ENCODE data around the gene MTREX. TPM values are rescaled to one million over a fixed set of nuclear protein-coding genes. Genes with fewer than 3 reads are reported as not detected.

MTREX gene
- total and polyA plus RNA-seq, 4 donors, result 10.0 to 43.8 (median 23.7) TPM

- H3K4me3 ChIP-seq (ENCODE audit: low read depth in 1 of 3, low read length in 3 of 3), result no peak overlapping the region
- H3K9me3 ChIP-seq (ENCODE audit: control insufficient read depth in 4 of 4, low read length in 3 of 4), result no peaks in the 10 kb centered on the region
- H3K4me1 ChIP-seq (ENCODE audit: control insufficient read depth in 4 of 4, insufficient read depth in 4 of 4, low read length in 3 of 4), result peaks cover 0 to 5% (median 0%) of the 10 kb centered on the region in 4 donors
- no peak for DNase-seq (ENCODE audit: low spot score)
- no peak overlapping the region for H3K27ac ChIP-seq (ENCODE audit: low read depth in 1 of 2, low read length in 2 of 2)
- H3K27me3 ChIP-seq (ENCODE audit: control insufficient read depth in 4 of 4, insufficient read depth in 4 of 4, low read length in 3 of 4), result no peaks in the 10 kb centered on the region
- WGBS, result 86% methylated on average over 1 of the region's 1 CpG
- H3K36me3 ChIP-seq (ENCODE audit: control insufficient read depth in 4 of 4, insufficient read depth in 3 of 4, low read depth in 1 of 4, low read length in 3 of 4), result peaks cover 3 to 13% (median 8%) of the 10 kb centered on the region in 4 donors
- no peak overlapping the region for H3K9ac ChIP-seq (ENCODE audit: low read depth in 1 of 2, low read length in 2 of 2)
- TF ChIP-seq ATF3 (IDR thresholded peaks at IDR 0.05) (no peak), HNF4A (conservative IDR thresholded peaks at IDR 0.05) (peak in 1 of 2 donors; percentile 4)
These were observed 62.6 kb downstream of the MTREX start for GRCh38 chr5:55370291-55370925.

- H3K27ac ChIP-seq (ENCODE audit: low read depth in 1 of 2, low read length in 2 of 2), result no peak overlapping the region
- 88% methylated on average over 1 of the region's 1 CpG for WGBS
- H3K9me3 ChIP-seq (ENCODE audit: control insufficient read depth in 4 of 4, low read length in 3 of 4), result no peaks in the 10 kb centered on the region
- peaks cover 3 to 13% (median 8%) of the 10 kb centered on the region in 4 donors for H3K36me3 ChIP-seq (ENCODE audit: control insufficient read depth in 4 of 4, insufficient read depth in 3 of 4, low read depth in 1 of 4, low read length in 3 of 4)
- no peaks in the 10 kb centered on the region for H3K27me3 ChIP-seq (ENCODE audit: control insufficient read depth in 4 of 4, insufficient read depth in 4 of 4, low read length in 3 of 4)
- no peak overlapping the region for H3K9ac ChIP-seq (ENCODE audit: low read depth in 1 of 2, low read length in 2 of 2)
- no peak overlapping the region for H3K4me3 ChIP-seq (ENCODE audit: low read depth in 1 of 3, low read length in 3 of 3)
- TF ChIP-seq TAF1 (conservative IDR thresholded peaks at IDR 0.05), result no peak
- DNase-seq (ENCODE audit: low spot score), result no peak
- peaks cover 0 to 3% (median 0%) of the 10 kb centered on the region in 4 donors for H3K4me1 ChIP-seq (ENCODE audit: control insufficient read depth in 4 of 4, insufficient read depth in 4 of 4, low read length in 3 of 4)
These were observed 63.4 kb downstream of the MTREX start for GRCh38 chr5:55371145-55371544.

GRCh38 chr5:55372130-55372925 is 64.5 kb downstream of the MTREX start:
- Histone ChIP-seq H3K27me3 (ENCODE audit: control insufficient read depth in 4 of 4, insufficient read depth in 4 of 4, low read length in 3 of 4) (no peaks in the 10 kb centered on the region), H3K36me3 (ENCODE audit: control insufficient read depth in 4 of 4, insufficient read depth in 3 of 4, low read depth in 1 of 4, low read length in 3 of 4) (peaks cover 0 to 13% (median 3%) of the 10 kb centered on the region in 4 donors), H3K9me3 (ENCODE audit: control insufficient read depth in 4 of 4, low read length in 3 of 4) (no peaks in the 10 kb centered on the region), H3K9ac (ENCODE audit: low read depth in 1 of 2, low read length in 2 of 2) (no peak overlapping the region), H3K4me3 (ENCODE audit: low read depth in 1 of 3, low read length in 3 of 3) (no peak overlapping the region), H3K27ac (ENCODE audit: low read depth in 1 of 2, low read length in 2 of 2) (no peak overlapping the region), H3K4me1 (ENCODE audit: control insufficient read depth in 4 of 4, insufficient read depth in 4 of 4, low read length in 3 of 4) (peaks cover 0 to 3% (median 0%) of the 10 kb centered on the region in 4 donors)
- WGBS, result 96% methylated on average over 7 of the region's 7 CpGs
- DNase-seq (ENCODE audit: low spot score), result no peak
- TF ChIP-seq YY1 (IDR thresholded peaks at IDR 0.05) (no peak), GABPA (IDR thresholded peaks at IDR 0.05 in 1 of 2, conservative IDR thresholded peaks at IDR 0.05 in 1 of 2) (no peak), JUND (IDR thresholded peaks at IDR 0.05) (no peak), RXRA (IDR thresholded peaks at IDR 0.05) (no peak), RAD21 (IDR thresholded peaks at IDR 0.05) (no peak), FOXA2 (IDR thresholded peaks at IDR 0.05) (no peak), CTCF (IDR thresholded peaks at IDR 0.05; ENCODE audit: low read depth, low read length, missing input control) (no peak), HNF4A (conservative IDR thresholded peaks at IDR 0.05) (no peak), SP1 (IDR thresholded peaks at IDR 0.05) (no peak), EGR1 (IDR thresholded peaks at IDR 0.05; ENCODE audit: low read depth in 2 of 2) (no peak)

Data from liver (tissue), 9 donors.